Stimulated activated CD4-positive, alpha-beta T cell treated with anti-CD3 and anti-CD28 coated beads, Interleukin-1b, Interleukin-23, amount 100 ng/mL, for 24 hours (primary cell): Measurements from ENCODE around the gene MUS81.
"Not testable (repeated sequence)": the region's sequence is repeated elsewhere in the genome, so short reads cannot be mapped to it uniquely, and the experiment has no call there.

Experiments used
- DNase-seq, 4 experiments: peaks; one replicate each; pipeline ENCODE4 v3.0.0-alpha.2; 2020; ENCODE audit warnings: low read depth in 4 of 4, low spot score in 1 of 4

The MUS81 gene

GRCh38 chr11:65891219-65892136, 31.2 kb downstream of the MUS81 start:
- DNase-seq: no peak

GRCh38 chr11:65892137-65892540, 31.9 kb downstream of the MUS81 start:
- DNase-seq: not testable (repeated sequence)

DNA sequence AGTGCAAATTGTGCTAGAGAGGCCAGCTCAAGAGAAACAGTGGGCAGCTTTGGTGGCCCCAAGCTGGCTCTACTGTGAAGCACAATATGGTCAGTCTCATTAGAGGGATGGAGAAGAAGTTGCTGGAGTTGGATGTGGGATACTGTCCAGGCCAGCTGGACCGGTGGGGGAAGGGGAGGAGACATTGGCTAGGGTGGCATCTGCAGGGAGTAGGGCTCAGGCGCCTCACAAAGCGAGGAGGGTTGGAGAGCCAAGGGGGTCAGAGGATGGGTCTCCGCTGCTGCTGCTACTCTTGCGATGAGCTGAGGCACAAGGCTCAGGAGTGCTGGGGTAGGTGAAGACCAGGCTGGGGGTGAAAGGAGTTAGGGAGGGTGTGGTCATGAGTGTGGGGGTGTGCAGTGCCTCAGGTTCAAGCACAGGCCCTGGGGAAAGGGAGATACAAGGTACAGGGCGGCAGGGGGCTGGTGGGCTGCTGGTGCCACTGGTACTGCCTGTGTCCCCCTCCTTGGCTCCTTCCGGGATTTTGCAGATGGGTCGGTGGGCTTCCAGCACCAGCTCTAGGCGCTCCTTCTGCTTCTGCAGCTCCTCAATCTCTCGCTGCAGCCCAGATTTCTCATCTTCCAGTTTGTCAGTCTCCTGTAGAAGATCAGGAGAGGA, 32.6 kb downstream of the MUS81 start:
- no peak for DNase-seq

DNA sequence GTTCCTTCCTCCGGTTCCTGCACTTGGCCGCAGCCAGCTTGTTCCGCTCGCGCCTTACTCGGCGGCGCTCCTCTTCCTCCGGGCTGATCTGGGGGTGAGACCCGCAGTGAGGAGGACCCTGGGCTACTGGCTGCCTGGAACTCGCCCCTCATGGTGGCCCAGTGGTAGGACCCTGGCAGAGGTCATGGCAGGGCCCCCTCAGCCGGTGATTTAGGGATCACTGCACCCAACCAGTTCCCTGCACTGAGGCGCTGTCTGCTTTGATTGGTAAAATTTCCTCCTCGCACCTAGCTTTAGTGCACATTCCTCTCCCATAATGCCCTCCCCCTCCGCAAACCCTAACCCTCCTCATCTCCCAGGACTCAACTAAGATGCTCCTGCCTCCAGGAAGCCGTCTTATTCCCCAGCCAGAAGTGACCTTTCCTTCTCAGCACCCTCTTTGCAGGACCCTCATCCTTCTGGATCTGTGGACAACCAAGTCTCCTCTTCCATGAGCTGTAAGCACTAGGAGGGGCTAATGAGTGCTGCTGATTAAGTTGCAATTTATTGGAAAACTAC, 33.9 kb downstream of the MUS81 start:
- no peak for DNase-seq

GRCh38 chr11:65895482-65895981, 35.3 kb downstream of the MUS81 start:
- no peak for DNase-seq

DNA sequence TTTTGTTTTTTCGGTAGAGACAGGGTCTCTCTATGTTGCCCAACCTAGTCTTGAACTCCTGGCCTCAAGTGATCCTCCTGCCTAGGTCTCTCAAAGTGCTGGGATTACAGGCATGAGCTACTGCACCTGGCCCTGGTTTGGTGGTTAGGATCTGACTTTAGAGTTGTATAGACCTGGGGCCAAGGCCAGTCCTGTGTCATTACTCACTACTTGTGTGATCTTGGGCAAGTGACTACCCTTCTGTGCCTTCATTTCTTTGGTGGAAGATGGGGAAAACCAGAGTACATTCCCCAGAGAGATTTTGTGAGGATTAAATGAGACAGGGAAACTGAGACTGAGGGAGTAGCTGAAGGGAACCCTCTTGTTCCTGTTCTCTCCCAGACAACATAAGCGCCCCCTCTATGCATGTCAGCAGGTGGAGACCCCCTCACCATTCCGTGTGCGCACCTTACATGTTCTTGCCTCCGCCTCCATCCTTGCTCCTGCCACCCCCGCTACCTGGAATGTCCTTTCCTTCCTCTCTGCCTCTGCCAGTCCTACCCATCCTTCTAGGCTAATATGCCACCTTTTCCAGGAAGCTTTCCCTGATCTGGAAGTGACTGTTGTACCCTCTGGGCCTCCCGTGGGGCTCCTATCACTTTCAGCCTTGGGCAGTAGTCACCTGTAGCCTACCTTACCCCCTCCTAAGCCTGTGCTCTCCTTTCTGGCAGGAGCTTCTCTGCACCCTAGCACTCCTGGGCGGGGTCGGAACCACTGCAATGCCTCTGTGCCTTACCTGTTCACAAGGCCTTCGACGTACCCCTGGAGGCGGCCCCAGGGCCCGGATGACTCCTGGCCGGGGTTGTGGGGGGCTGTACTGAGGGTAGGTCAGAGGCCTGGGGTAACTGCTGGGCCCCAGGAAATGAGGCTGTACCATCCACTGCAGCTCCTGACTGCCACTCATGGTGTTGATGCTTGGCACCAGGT, 36.1 kb downstream of the MUS81 start:
- DNase-seq: no peak

DNA sequence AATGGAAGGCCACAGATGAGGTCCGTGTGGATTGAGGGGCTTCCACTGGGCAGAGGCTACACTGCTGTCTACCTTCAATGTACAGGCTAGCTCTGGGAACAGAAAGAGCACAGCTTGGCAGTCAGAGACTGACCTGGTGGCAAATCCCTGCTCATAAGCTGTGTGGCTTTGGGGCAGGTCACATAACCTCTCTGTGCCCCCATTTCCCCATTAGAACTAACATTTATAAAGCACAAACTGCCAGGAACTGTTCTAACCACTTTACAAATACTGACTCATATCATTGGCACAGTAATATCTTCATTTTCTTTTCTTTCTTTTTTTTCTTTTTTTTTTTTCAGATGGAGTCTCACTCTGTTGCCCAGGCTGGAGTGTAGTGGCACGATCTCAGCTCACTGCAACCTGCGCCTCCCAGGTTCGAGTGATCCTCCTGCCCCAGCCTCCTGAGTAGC, 36.8 kb downstream of the MUS81 start:
- no peak for DNase-seq

- no peak for DNase-seq
Observed at GRCh38 chr11:65898656-65899355, 38.6 kb downstream of the MUS81 start.

- DNase-seq: peak in 3 of 4 experiments; percentile 58 to 78 (median 67)
Observed at GRCh38 chr11:65899356-65900124, 39.3 kb downstream of the MUS81 start.

GRCh38 chr11:65900125-65900898, 40.1 kb downstream of the MUS81 start, which contains the start of gene FOSL1:
TSS of gene FOSL1 (minus strand) at chr11:65900388. CDS start at chr11:65900339, 49 bp downstream.
- peak; percentile 79 to 95 (median 84) for DNase-seq

- no peak for DNase-seq
Observed at GRCh38 chr11:65900899-65901180, 40.6 kb downstream of the MUS81 start.

DNA sequence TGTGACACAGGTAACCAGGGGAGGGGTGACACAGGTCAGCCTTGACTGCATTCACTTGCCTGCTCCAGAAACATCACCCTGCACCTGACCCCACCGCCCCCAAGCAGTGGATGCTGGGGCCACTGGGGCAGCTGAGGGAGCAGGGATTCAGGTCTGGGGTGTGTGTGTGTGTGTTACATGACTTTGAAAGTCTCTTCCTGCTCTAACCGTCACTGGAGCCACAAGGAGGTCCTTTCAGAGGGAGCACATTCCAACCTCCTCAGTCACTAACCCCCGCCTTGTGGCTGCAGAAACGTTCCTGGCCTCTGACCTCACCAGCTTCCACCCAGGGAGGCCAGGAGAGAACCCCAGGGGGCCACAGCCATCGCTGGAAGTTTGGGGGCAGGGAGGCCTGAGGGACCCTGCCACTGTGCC, 42.8 kb downstream of the MUS81 start:
- DNase-seq: no peak

GRCh38 chr11:65903715-65904114, 43.5 kb downstream of the MUS81 start:
- no peak for DNase-seq

GRCh38 chr11:65906602-65907001, 46.4 kb downstream of the MUS81 start:
- no peak for DNase-seq

- DNase-seq: no peak
Observed at GRCh38 chr11:65907878-65908277, 47.6 kb downstream of the MUS81 start.

DNA sequence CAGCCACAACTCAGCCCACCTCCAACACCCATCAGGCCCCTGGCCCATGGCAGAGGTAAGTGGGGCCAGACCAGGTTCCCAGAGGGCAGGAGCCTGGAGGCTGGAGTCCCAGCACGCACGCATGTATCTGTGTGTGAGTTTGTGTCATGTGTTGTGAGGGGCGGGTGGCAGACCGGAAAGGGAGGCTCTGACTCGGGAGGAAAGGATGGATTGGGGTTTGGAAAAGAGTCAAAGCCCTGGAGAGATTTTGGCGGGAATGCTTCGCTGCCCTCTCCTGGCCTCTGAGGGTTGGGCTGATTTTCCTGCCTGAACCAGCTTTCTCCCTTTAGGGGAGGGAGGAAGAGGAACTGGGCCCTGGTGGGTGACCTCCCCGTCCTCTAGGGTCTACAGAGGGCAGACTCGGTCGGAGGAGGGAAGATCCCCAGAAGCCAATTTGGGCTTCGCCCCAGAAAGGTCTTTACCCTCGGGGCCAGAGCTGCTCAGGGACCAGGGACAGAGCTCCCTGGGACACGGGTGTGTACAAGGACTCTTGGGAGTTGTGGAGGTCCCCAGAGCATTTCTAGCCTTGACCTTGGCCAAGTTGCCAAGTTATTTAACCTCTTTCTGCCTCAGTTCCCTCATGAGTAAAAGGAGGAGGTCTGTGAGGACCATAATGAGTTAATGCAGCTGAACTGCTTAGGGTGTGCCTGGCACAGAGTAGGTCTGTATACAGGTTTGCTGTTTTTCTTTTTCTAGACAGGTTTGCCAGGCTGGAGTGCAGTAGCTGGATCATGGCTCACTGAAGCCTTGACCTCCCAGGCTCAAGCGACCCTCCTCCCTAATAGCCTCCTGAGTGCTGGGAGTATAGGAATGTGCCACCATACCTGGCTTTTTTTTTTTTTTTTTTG, 51.7 kb downstream of the MUS81 start:
- DNase-seq: no peak

- DNase-seq: no peak
Observed at GRCh38 chr11:65912845-65913244, 52.6 kb downstream of the MUS81 start.
